Inflammatory macrophage (primary cell): ENCODE measurements around the gene JAML.

Experiments
- DNase-seq, 2 donors: peaks; one replicate each; pipeline ENCODE4 v3.0.0-alpha.2; 2020 to 2022

JAML gene

GRCh38 chr11:118239509-118240205 lies 14.8 kb upstream of the JAML start:
- no peak for DNase-seq

GRCh38 chr11:118238929-118239328 lies 14.1 kb upstream of the JAML start:
- DNase-seq: peak; percentile 62 to 66

- DNase-seq: peak; percentile 67 to 84
Measured at GRCh38 chr11:118238421-118238820, 13.6 kb upstream of the JAML start.

GRCh38 chr11:118236170-118236569 lies 11.4 kb upstream of the JAML start:
- no peak for DNase-seq

GRCh38 chr11:118234833-118235232 lies 10.0 kb upstream of the JAML start:
- DNase-seq: no peak

GRCh38 chr11:118233850-118234249 lies 9.0 kb upstream of the JAML start:
- no peak for DNase-seq

- no peak for DNase-seq
Measured at GRCh38 chr11:118233377-118233776, 8.6 kb upstream of the JAML start.

- DNase-seq: no peak
Measured at GRCh38 chr11:118232659-118233058, 7.8 kb upstream of the JAML start.

- peak; percentile 54 to 71 for DNase-seq
Measured at GRCh38 chr11:118231461-118231860, 6.7 kb upstream of the JAML start.

GRCh38 chr11:118230088-118230487 lies 5.3 kb upstream of the JAML start:
- DNase-seq: no peak

GRCh38 chr11:118229274-118229847 lies 4.5 kb upstream of the JAML start:
- peak in 1 of 2 donors; percentile 84 for DNase-seq

GRCh38 chr11:118227865-118228785 lies 3.3 kb upstream of the JAML start:
- peak; percentile 67 to 91 for DNase-seq

- peak; percentile 41 to 52 for DNase-seq
Measured at GRCh38 chr11:118226781-118227180, 2.0 kb upstream of the JAML start.

- DNase-seq: peak; percentile 77 to 79
Measured at GRCh38 chr11:118226296-118226695, 1.5 kb upstream of the JAML start.

- DNase-seq: no peak
Measured at GRCh38 chr11:118223992-118224391, 819 bp downstream of the JAML start.

- DNase-seq: no peak
Measured at GRCh38 chr11:118223570-118223969, 1.2 kb downstream of the JAML start.

- DNase-seq: no peak
Measured at GRCh38 chr11:118222437-118222836, 2.4 kb downstream of the JAML start.

GRCh38 chr11:118221419-118221818 lies 3.4 kb downstream of the JAML start:
- no peak for DNase-seq

- no peak for DNase-seq
Measured at GRCh38 chr11:118219732-118220131, 5.1 kb downstream of the JAML start.

- no peak for DNase-seq
Measured at GRCh38 chr11:118219244-118219643, 5.6 kb downstream of the JAML start.

- peak; percentile 31 to 58 for DNase-seq
Measured at GRCh38 chr11:118217575-118217974, 7.2 kb downstream of the JAML start.

- DNase-seq: peak; percentile 40 to 69
Measured at GRCh38 chr11:118216621-118217481, 8.0 kb downstream of the JAML start.
